Rectal smooth muscle tissue (tissue), 1 donor: ENCODE measurements around the gene PSEN2.

Source experiments
- H3K27ac ChIP-seq: one replicate; pipeline ENCODE4 v1.7.0; 2013; ENCODE audit warnings: low read depth, low read length, inconsistent platforms
- H3K27me3 ChIP-seq: one replicate; pipeline ENCODE4 v1.7.0; 2013; ENCODE audit warnings: low read length; ENCODE audit not compliant: control insufficient read depth, insufficient read depth
- H3K36me3 ChIP-seq: one replicate; pipeline ENCODE4 v1.7.0; 2013; ENCODE audit warnings: low read length; ENCODE audit not compliant: control insufficient read depth, insufficient read depth
- H3K4me1 ChIP-seq: one replicate; pipeline ENCODE4 v1.7.0; 2013; ENCODE audit warnings: low read length; ENCODE audit not compliant: control insufficient read depth, insufficient read depth
- H3K4me3 ChIP-seq: one replicate; pipeline ENCODE4 v1.7.0; 2013; ENCODE audit warnings: low read length
- H3K9ac ChIP-seq: one replicate; pipeline ENCODE4 v1.7.0; 2013; ENCODE audit warnings: low read length

PSEN2 gene

GRCh38 chr1:226870401-226871279, at the start of gene PSEN2:
Gene PSEN2 (plus strand): TSS chr1:226870616. CDS start chr1:226881908, 11,292 bp downstream.
- Histone ChIP-seq H3K4me3 (peak within 1 kb of the TSS; percentile 74), H3K27me3 (no peaks in the 10 kb centered on the region), H3K36me3 (peaks cover under 1% of the 10 kb centered on the region), H3K4me1 (peaks cover 8% of the 10 kb centered on the region), H3K27ac (peak within 1 kb of the TSS; percentile 75), H3K9ac (peak within 1 kb of the TSS; percentile 65)

- Histone ChIP-seq H3K27ac (peak overlapping the region; percentile 95), H3K4me1 (peaks cover 16% of the 10 kb centered on the region)
Observed at GRCh38 chr1:226820941-226821718, 49.3 kb upstream of the PSEN2 start.

GRCh38 chr1:226821719-226822085, 48.7 kb upstream of the PSEN2 start:
- H3K27me3 ChIP-seq: no peaks in the 10 kb centered on the region
- H3K27ac ChIP-seq: peak overlapping the region; percentile 95
- no peak overlapping the region for H3K9ac ChIP-seq
- no peaks in the 10 kb centered on the region for H3K36me3 ChIP-seq
- H3K4me1 ChIP-seq: peaks cover 16% of the 10 kb centered on the region
- no peak overlapping the region for H3K4me3 ChIP-seq

More at GRCh38 chr1:226820941-226821718, 49.3 kb upstream of the PSEN2 start:
- no peak overlapping the region for H3K9ac ChIP-seq
- no peaks in the 10 kb centered on the region for H3K27me3 ChIP-seq
- no peak overlapping the region for H3K4me3 ChIP-seq
- no peaks in the 10 kb centered on the region for H3K36me3 ChIP-seq

GRCh38 chr1:226823643-226824042, 46.8 kb upstream of the PSEN2 start:
- Histone ChIP-seq H3K9ac (no peak overlapping the region), H3K27ac (peak overlapping the region; percentile 35), H3K36me3 (no peaks in the 10 kb centered on the region), H3K27me3 (no peaks in the 10 kb centered on the region), H3K4me1 (peaks cover 27% of the 10 kb centered on the region), H3K4me3 (no peak overlapping the region)

- Histone ChIP-seq H3K4me3 (no peak overlapping the region), H3K27me3 (no peaks in the 10 kb centered on the region), H3K4me1 (peaks cover 27% of the 10 kb centered on the region), H3K9ac (no peak overlapping the region), H3K36me3 (no peaks in the 10 kb centered on the region), H3K27ac (no peak overlapping the region)
Observed at GRCh38 chr1:226825037-226825745, 45.2 kb upstream of the PSEN2 start.

GRCh38 chr1:226825746-226826100, 44.7 kb upstream of the PSEN2 start:
- Histone ChIP-seq H3K36me3 (no peaks in the 10 kb centered on the region), H3K27ac (no peak overlapping the region), H3K4me1 (peaks cover 26% of the 10 kb centered on the region), H3K4me3 (no peak overlapping the region), H3K27me3 (no peaks in the 10 kb centered on the region), H3K9ac (no peak overlapping the region)

GRCh38 chr1:226826479-226827261, 43.7 kb upstream of the PSEN2 start:
- Histone ChIP-seq H3K27me3 (no peaks in the 10 kb centered on the region), H3K9ac (no peak overlapping the region), H3K27ac (peak overlapping the region; percentile 94), H3K36me3 (no peaks in the 10 kb centered on the region), H3K4me1 (peaks cover 18% of the 10 kb centered on the region), H3K4me3 (no peak overlapping the region)

GRCh38 chr1:226827458-226827857, 43.0 kb upstream of the PSEN2 start:
- H3K27me3 ChIP-seq: no peaks in the 10 kb centered on the region
- H3K27ac ChIP-seq: peak overlapping the region; percentile 94
- peaks cover 12% of the 10 kb centered on the region for H3K4me1 ChIP-seq
- peak overlapping the region; percentile 60 for H3K9ac ChIP-seq
- H3K4me3 ChIP-seq: peak overlapping the region; percentile 45
- H3K36me3 ChIP-seq: no peaks in the 10 kb centered on the region

GRCh38 chr1:226827968-226828513, 42.4 kb upstream of the PSEN2 start:
- Histone ChIP-seq H3K9ac (peak overlapping the region; percentile 60), H3K27me3 (no peaks in the 10 kb centered on the region)

GRCh38 chr1:226829105-226829504, 41.3 kb upstream of the PSEN2 start:
- Histone ChIP-seq H3K27ac (no peak overlapping the region), H3K9ac (no peak overlapping the region), H3K36me3 (no peaks in the 10 kb centered on the region), H3K4me3 (no peak overlapping the region), H3K27me3 (no peaks in the 10 kb centered on the region), H3K4me1 (peaks cover 12% of the 10 kb centered on the region)

More at GRCh38 chr1:226827968-226828513, 42.4 kb upstream of the PSEN2 start:
- H3K4me1 ChIP-seq: peaks cover 12% of the 10 kb centered on the region
- H3K4me3 ChIP-seq: peak overlapping the region; percentile 45
- peak overlapping the region; percentile 94 for H3K27ac ChIP-seq
- H3K36me3 ChIP-seq: no peaks in the 10 kb centered on the region

GRCh38 chr1:226831953-226832352, 38.5 kb upstream of the PSEN2 start:
- Histone ChIP-seq H3K9ac (no peak overlapping the region), H3K36me3 (no peaks in the 10 kb centered on the region), H3K4me3 (no peak overlapping the region), H3K27ac (no peak overlapping the region), H3K4me1 (peaks cover 10% of the 10 kb centered on the region), H3K27me3 (no peaks in the 10 kb centered on the region)
